Measurements from ENCODE around the gene TRPM1. TPM values are rescaled to one million over a fixed set of nuclear protein-coding genes. Genes with fewer than 3 reads are reported as not detected.

The TRPM1 gene
- total and polyA plus RNA-seq, 9 of the 15 experiments (the other 6 are each of a cell fraction or from before 2014, with no cell fraction given), result 0.01 to 0.06 (median 0.03) TPM; not detected in 5

DNA sequence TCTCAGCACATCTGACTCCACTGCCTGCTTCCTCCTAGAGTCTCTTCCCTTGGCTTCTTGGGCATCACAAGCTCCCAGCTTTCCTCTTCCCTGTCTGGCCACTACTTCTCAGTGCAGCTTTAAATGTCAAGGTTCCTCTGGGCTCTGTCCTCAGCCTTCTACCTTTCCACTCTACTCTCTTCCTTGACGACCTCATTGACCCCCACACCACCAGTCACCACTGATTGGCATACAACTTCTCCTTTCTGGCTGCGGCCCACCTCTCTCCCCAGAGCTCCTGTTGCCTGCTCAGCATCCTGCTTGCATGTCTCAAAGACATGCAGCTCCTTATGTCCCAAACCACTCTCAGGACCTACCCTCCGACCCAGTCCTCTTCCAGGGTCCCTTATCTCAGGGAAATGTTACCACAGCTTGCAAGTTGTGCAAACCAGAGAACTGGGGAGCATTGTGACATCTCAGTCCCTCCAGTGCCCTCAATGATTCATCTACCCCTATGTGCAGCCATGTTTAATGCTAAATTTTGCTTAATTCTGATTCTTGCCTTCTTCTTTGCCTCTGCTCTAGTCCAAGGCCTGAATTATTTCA lies 49.9 kb downstream of the TRPM1 start:
- ChIA-PET CTCF (ENCODE audit: low intra/inter-chr PET ratio) (no interaction called here), POLR2A (no interaction called here)
- ATAC-seq (no peak), FAIRE-seq (no peak), DNase-seq (ENCODE audit: extremely low read depth in 1 of 4, low spot score in 3 of 4) (no peak)
- TF ChIP-seq MAFF (IDR thresholded peaks at IDR 0.05; ENCODE audit: low read length) (no peak), SAP30 (IDR thresholded peaks at IDR 0.05; ENCODE audit: borderline replicate concordance, insufficient read depth, low read depth, low read length, poor library complexity, severe bottlenecking) (no peak), HMBOX1 (IDR thresholded peaks at IDR 0.05) (no peak), L3MBTL2 (IDR thresholded peaks at IDR 0.05) (no peak), HDAC3 (IDR thresholded peaks at IDR 0.05; ENCODE audit: borderline replicate concordance, partially characterized antibody) (no peak), MAZ (CRISPR knock-in tag; conservative IDR thresholded peaks at IDR 0.05 in 1 of 2, IDR thresholded peaks at IDR 0.05 in 1 of 2) (no peak), CXXC5 (CRISPR knock-in tag; IDR thresholded peaks at IDR 0.05) (no peak), BDP1 (IDR thresholded peaks at IDR 0.05; ENCODE audit: insufficient read depth, insufficient read length) (no peak), ZNF79 (CRISPR knock-in tag; IDR thresholded peaks at IDR 0.05; ENCODE audit: low read depth) (no peak), KLF13 (tag; IDR thresholded peaks at IDR 0.05; ENCODE audit: borderline replicate concordance, low read depth) (no peak), ZNF282 (CRISPR knock-in tag; IDR thresholded peaks at IDR 0.05) (no peak)
- TF ChIP-seq, protein P1, sequence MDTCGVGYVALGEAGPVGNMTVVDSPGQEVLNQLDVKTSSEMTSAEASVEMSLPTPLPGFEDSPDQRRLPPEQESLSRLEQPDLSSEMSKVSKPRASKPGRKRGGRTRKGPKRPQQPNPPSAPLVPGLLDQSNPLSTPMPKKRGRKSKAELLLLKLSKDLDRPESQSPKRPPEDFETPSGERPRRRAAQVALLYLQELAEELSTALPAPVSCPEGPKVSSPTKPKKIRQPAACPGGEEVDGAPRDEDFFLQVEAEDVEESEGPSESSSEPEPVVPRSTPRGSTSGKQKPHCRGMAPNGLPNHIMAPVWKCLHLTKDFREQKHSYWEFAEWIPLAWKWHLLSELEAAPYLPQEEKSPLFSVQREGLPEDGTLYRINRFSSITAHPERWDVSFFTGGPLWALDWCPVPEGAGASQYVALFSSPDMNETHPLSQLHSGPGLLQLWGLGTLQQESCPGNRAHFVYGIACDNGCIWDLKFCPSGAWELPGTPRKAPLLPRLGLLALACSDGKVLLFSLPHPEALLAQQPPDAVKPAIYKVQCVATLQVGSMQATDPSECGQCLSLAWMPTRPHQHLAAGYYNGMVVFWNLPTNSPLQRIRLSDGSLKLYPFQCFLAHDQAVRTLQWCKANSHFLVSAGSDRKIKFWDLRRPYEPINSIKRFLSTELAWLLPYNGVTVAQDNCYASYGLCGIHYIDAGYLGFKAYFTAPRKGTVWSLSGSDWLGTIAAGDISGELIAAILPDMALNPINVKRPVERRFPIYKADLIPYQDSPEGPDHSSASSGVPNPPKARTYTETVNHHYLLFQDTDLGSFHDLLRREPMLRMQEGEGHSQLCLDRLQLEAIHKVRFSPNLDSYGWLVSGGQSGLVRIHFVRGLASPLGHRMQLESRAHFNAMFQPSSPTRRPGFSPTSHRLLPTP (IDR thresholded peaks at IDR 0.05; ENCODE audit: borderline replicate concordance, extremely low read depth, insufficient read length), result no peak
- Histone ChIP-seq H3K9me1 (ENCODE audit: control insufficient read depth, insufficient read depth, low read length) (no peaks in the 10 kb centered on the region), H3K79me2 (ENCODE audit: control insufficient read depth, insufficient read depth, low read length) (no peaks in the 10 kb centered on the region), H2AFZ (ENCODE audit: low read depth, low read length) (no peak overlapping the region), H3K4me3 (no peak overlapping the region), H3K36me3 (ENCODE audit: control insufficient read depth, insufficient read depth, low read length) (no peaks in the 10 kb centered on the region), H3K9ac (ENCODE audit: insufficient read depth in 1 of 2, low read depth in 2 of 2, low read length in 2 of 2) (no peak overlapping the region), H3K4me2 (ENCODE audit: insufficient read depth, low read length) (no peak overlapping the region), H4K20me1 (replicated peaks; ENCODE audit: control insufficient read depth, insufficient read depth, low read length) (no peaks in the 10 kb centered on the region; the same call in 1 of the 2 replicates), H3K27me3 (ENCODE audit: control insufficient read depth in 2 of 2, insufficient read depth in 2 of 2, low read length in 2 of 2) (peaks cover 18 to 44% of the 10 kb centered on the region in 2 experiments; a peak in 4 of 5 replicates), H3K4me1 (replicated peaks in 1 of 2; ENCODE audit: control insufficient read depth in 2 of 2, insufficient read depth in 2 of 2, low read length in 2 of 2) (no peaks in the 10 kb centered on the region), H3K27ac (ENCODE audit: extremely low read depth, low read depth, low read length) (no peak overlapping the region), H3K9me3 (replicated peaks; ENCODE audit: control insufficient read depth, insufficient read depth, low read depth, low read length) (no peaks in the 10 kb centered on the region)
- BruUV-seq (replicated peaks), result no TSS peak
- in situ Hi-C loops (cut with MboI), result no loop called here
- intact Hi-C loops (cut with micrococcal nuclease), result no loop called here
- 2% methylated on average over 3 of the region's 3 CpGs for WGBS (ENCODE audit: insufficient coverage, low coverage, missing lambda C conversion rate)
